ENCODE data around the gene MAEA. TPM values are rescaled to one million over a fixed set of nuclear protein-coding genes. Genes with fewer than 3 reads are reported as not detected.

MAEA gene
- total and polyA plus RNA-seq, 2 experiments from 2014 or later = 49.8 to 99.0 TPM

GRCh38 chr4:1331591-1332353 lies 42.1 kb downstream of the MAEA start:
- Mint-ChIP-seq H3K27ac (no peak overlapping the region), H3K36me3 (ENCODE audit: low read depth) (peaks cover 35% of the 10 kb centered on the region), H3K4me1 (no peaks in the 10 kb centered on the region), H3K4me3 (no peak overlapping the region), H3K27me3 (ENCODE audit: insufficient read depth, low read depth, poor library complexity) (peaks cover 8% of the 10 kb centered on the region), H3K9me3 (no peaks in the 10 kb centered on the region)
- TF ChIP-seq CTCF (conservative IDR thresholded peaks at IDR 0.05; ENCODE audit: low read depth in 2 of 2) (no peak), ZNF331 (CRISPR knock-in tag; IDR thresholded peaks at IDR 0.05; ENCODE audit: low read depth) (no peak), JUNB (IDR thresholded peaks at IDR 0.05; ENCODE audit: unreplicated experiment) (no peak), REST (IDR thresholded peaks at IDR 0.05; ENCODE audit: unreplicated experiment) (no peak), POLR2AphosphoS5 (IDR thresholded peaks at IDR 0.05; ENCODE audit: low read depth) (no peak), ZNF462 (CRISPR knock-in tag; IDR thresholded peaks at IDR 0.05) (no peak), CREB1 (CRISPR knock-in tag; IDR thresholded peaks at IDR 0.05; ENCODE audit: low read depth) (no peak), EZH2phosphoT487 (IDR thresholded peaks at IDR 0.05; ENCODE audit: unreplicated experiment) (no peak), ZNF114 (CRISPR knock-in tag; IDR thresholded peaks at IDR 0.05) (no peak)
- no peaks in the 10 kb centered on the region for H3K4me1 ChIP-seq (ENCODE audit: insufficient read depth)
- no peaks in the 10 kb centered on the region for H3K27me3 ChIP-seq (ENCODE audit: insufficient read depth)
- no peaks in the 10 kb centered on the region for H3F3A ChIP-seq (replicated peaks; ENCODE audit: low read depth)
- H3K27ac ChIP-seq (ENCODE audit: low read depth) = no peak overlapping the region
- no peak overlapping the region for H3K4me3 ChIP-seq
- no peaks in the 10 kb centered on the region for H3K9me2 ChIP-seq (ENCODE audit: insufficient read depth)
- no peak for ATAC-seq
- no peak overlapping the region for H3K4me2 ChIP-seq
- DNase-seq (ENCODE audit: low spot score) = no peak
- 0 out of 2 replicates have a peak, but pooled peaks cover 8% of the 10 kb centered on the region for H3K79me2 ChIP-seq (replicated peaks; ENCODE audit: insufficient read depth)
- H4K20me1 ChIP-seq (replicated peaks; ENCODE audit: insufficient read depth) = no peaks in the 10 kb centered on the region; the same call in none of the 2 replicates
- no peaks in the 10 kb centered on the region for H3K36me3 ChIP-seq (ENCODE audit: insufficient read depth)
- H2AFZ ChIP-seq = no peak overlapping the region
